ENCODE results near the gene VAMP8. TPM values are rescaled to one million over a fixed set of nuclear protein-coding genes. Genes with fewer than 3 reads are reported as not detected.

The VAMP8 gene
- total and polyA plus RNA-seq, 12 donors: 4.9 to 56.8 (median 11.3) TPM

DNA sequence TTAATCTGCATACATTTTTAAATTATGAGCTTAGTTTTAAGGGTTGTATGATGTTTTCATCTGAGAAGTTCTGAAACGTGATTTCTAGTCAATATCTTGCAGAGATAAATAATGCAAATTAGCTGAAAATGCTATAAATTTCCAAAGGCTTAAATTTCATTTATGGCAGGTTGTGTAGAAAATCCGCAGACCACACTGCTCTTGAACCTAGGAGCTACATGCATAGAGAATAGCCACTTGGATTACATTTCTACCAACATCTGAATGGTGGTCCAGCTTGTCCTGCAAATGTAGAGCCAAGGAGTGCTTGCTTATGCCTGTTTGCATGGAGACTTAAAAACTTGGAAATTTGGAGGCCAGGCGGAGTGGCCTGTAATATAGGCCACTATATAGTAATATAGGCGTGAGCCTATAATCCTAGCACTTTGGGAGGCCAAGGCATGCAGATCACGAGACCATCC is 31.6 kb upstream of the VAMP8 start:
- 87 to 89% methylated on average over 5 of the region's 5 CpGs for WGBS, 2 donors
- no peak for DNase-seq
- Histone ChIP-seq H3K4me3 (no peak overlapping the region), H3K36me3 (peaks cover 4 to 99% (median 54%) of the 10 kb centered on the region in 9 donors), H3K27ac (no peak overlapping the region), H3K27me3 (no peaks in the 10 kb centered on the region), H3K4me1 (peaks cover 9 to 43% (median 30%) of the 10 kb centered on the region in 9 donors), H3K9me3 (no peaks in the 10 kb centered on the region)
- intact Hi-C loops (cut with DNase I): no loop called here
- TF ChIP-seq, protein P1, sequence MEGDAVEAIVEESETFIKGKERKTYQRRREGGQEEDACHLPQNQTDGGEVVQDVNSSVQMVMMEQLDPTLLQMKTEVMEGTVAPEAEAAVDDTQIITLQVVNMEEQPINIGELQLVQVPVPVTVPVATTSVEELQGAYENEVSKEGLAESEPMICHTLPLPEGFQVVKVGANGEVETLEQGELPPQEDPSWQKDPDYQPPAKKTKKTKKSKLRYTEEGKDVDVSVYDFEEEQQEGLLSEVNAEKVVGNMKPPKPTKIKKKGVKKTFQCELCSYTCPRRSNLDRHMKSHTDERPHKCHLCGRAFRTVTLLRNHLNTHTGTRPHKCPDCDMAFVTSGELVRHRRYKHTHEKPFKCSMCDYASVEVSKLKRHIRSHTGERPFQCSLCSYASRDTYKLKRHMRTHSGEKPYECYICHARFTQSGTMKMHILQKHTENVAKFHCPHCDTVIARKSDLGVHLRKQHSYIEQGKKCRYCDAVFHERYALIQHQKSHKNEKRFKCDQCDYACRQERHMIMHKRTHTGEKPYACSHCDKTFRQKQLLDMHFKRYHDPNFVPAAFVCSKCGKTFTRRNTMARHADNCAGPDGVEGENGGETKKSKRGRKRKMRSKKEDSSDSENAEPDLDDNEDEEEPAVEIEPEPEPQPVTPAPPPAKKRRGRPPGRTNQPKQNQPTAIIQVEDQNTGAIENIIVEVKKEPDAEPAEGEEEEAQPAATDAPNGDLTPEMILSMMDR (IDR thresholded peaks at IDR 0.05): no peak
- ATAC-seq: peak in 2 of 8 donors; percentile 0 to 8

DNA sequence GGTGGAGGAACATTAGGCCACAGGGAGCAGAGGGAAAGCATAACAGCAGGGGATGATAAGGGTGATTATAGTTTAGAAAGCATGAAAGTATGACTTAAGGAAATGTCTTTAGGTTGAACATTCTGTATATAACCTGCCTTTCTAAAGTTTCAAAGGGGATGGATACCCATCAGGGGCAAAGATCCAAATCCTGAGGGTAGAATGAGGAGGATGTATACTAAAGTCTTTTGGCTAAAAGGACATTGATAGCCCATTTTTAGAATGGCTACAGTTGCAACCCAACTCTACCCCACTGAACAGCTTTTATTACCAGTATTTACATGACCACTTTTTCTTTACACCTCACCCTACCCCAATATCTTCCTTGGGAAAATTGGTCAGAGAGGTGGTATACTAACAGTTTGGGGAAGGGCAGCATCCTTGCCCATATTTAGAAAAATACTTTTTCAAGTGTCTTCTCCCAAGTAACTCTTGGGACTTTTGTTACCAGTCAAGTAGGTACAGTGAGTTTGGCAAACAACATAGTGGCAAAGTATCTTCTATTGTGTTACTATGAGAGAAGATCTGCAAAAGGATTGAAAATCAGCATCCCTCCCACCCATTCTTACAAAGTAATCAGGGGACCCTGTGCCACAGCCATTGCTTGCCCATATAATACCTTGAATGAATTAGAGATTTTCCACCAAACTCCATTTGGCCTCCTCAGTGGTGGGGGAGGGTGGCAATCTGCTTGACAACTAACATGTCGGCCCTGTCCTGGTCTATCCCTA is 30.1 kb upstream of the VAMP8 start:
- Histone ChIP-seq H3K36me3 (peaks cover 0 to 99% (median 46%) of the 10 kb centered on the region in 9 donors), H3K4me1 (peaks cover 2 to 39% (median 20%) of the 10 kb centered on the region in 9 donors), H3K9me3 (no peaks in the 10 kb centered on the region), H3K27ac (no peak overlapping the region), H3K4me3 (no peak overlapping the region), H3K27me3 (no peaks in the 10 kb centered on the region)
- ATAC-seq (peak in 2 of 8 donors; percentile 15 to 16), DNase-seq (no peak)
- intact Hi-C loops (cut with DNase I): no loop called here
- TF ChIP-seq, protein P1 (IDR thresholded peaks at IDR 0.05): no peak
- 79 to 81% methylated on average over 1 of the region's 1 CpG for WGBS, 2 donors

DNA sequence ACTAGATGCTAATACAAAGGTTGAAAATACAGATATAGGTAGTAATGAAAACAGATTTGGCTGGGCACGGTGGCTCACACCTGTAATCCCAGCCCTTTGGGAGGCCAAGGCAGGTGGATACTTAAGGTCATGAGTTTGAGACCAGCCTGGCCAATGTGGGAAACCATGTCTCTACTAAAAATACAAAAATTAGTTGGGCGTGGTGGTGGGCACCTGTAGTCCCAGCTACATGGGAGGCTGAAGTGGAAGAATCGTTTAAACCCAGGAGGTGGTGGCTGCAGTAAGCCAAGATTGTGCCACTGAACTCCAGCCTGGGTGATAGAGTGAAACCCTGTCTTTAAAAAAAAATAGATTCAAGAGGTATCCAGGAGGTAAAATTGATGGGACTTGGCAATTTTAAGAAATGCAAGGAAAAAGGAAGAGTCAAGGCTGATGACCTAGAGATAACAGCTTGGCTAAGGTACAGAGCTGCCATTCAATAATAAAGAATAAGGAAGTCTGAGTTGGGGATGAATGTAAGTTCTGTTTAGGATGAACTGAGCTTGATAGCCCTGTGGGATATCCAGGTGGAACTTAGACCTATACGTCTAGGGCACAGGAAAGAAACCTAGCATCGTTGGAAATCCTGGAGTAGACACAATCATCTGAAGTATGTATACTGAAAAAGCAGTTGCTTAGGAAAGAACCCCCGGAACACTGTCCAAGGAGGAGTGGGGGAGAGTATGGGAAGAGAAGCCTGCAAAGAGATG is 29.4 kb upstream of the VAMP8 start:
- whole genome bisulfite sequencing, 2 donors: 73 to 74% methylated on average over 6 of the region's 6 CpGs
- H3K27ac ChIP-seq: peak overlapping the region in 2 of 10 donors; percentile 0 to 19
- no peaks in the 10 kb centered on the region for H3K9me3 ChIP-seq
- peaks cover 0 to 99% (median 43%) of the 10 kb centered on the region in 9 donors for H3K36me3 ChIP-seq
- no peak for DNase-seq
- TF ChIP-seq, protein P1 (IDR thresholded peaks at IDR 0.05): no peak
- H3K27me3 ChIP-seq: no peaks in the 10 kb centered on the region
- H3K4me3 ChIP-seq: no peak overlapping the region
- ATAC-seq: peak in 2 of 8 donors; percentile 3 to 7
- peaks cover 2 to 32% (median 12%) of the 10 kb centered on the region in 9 donors for H3K4me1 ChIP-seq
- intact Hi-C loops (cut with DNase I): no loop called here

DNA sequence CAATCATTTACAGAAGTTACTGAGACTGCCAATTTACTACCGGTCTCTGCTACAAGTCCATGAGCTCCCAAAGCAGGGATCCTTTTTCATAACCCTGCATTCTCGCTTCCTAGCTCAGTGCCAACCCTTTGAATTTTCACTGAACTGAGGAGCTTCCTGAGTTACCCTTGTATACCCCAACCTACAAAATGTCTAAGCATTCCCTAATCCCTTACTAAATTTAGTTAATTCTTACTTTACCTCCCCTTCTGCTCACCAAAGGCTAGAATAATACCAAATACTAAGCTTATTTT is 28.8 kb upstream of the VAMP8 start:
- DNase-seq (no peak), ATAC-seq (peak in 1 of 8 donors; percentile 2)
- TF ChIP-seq, protein P1 (IDR thresholded peaks at IDR 0.05): no peak
- H3K27ac ChIP-seq: peak overlapping the region in 2 of 10 donors; percentile 0 to 19
- intact Hi-C loops (cut with DNase I): no loop called here
- H3K27me3 ChIP-seq: no peaks in the 10 kb centered on the region
- no peak overlapping the region for H3K4me3 ChIP-seq
- WGBS, 2 donors: 64 to 67% methylated on average over 2 of the region's 2 CpGs
- H3K9me3 ChIP-seq: no peaks in the 10 kb centered on the region
- peaks cover 0 to 27% (median 7%) of the 10 kb centered on the region in 9 donors for H3K4me1 ChIP-seq
- peaks cover 0 to 99% (median 48%) of the 10 kb centered on the region in 9 donors for H3K36me3 ChIP-seq

Data from heart right ventricle (tissue), 16 donors.